Measurements from ENCODE around the gene AUH.

- no peak for TF ChIP-seq MAX (IDR thresholded peaks at IDR 0.05)
- TF ChIP-seq CTCF (IDR thresholded peaks at IDR 0.05 in 2 of 3, conservative IDR thresholded peaks at IDR 0.05 in 1 of 3; ENCODE audit: borderline replicate concordance in 1 of 3, insufficient read depth in 1 of 3, low read depth in 2 of 3, low read length in 2 of 3): no peak
- no peak for TF ChIP-seq POLR2A (IDR thresholded peaks at IDR 0.05; ENCODE audit: borderline replicate concordance, extremely low read depth, insufficient read depth, insufficient read length)
- TF ChIP-seq SIN3A (IDR thresholded peaks at IDR 0.05; ENCODE audit: low read depth): no peak
- TF ChIP-seq REST (IDR thresholded peaks at IDR 0.05; ENCODE audit: low read depth): no peak
- no peak for TF ChIP-seq ATF3 (IDR thresholded peaks at IDR 0.05)
- no peak for TF ChIP-seq TCF7L2 (IDR thresholded peaks at IDR 0.05; ENCODE audit: borderline replicate concordance, extremely low read depth, insufficient read depth, insufficient read length)
- no peak for TF ChIP-seq ZNF274 (IDR thresholded peaks at IDR 0.05; ENCODE audit: low read depth, low read length)
- TF ChIP-seq YY1 (IDR thresholded peaks at IDR 0.05; ENCODE audit: extremely low read depth, insufficient replicate concordance, low read depth, low read length): no peak
- TF ChIP-seq ZFX (IDR thresholded peaks at IDR 0.05): no peak
- no peak for TF ChIP-seq EZH2phosphoT487 (IDR thresholded peaks at IDR 0.05; ENCODE audit: borderline replicate concordance)
- no peak for TF ChIP-seq POLR2AphosphoS5 (IDR thresholded peaks at IDR 0.05; ENCODE audit: low read depth, low read length)
Observed at GRCh38 chr9:91307279-91307678, 54.4 kb downstream of the AUH start.

All from HCT116 (cell line).